IPS-11a (cell line): ENCODE data around the gene CCL4L2.
"Not testable (repeated sequence)": the region's sequence is repeated elsewhere in the genome, so short reads cannot be mapped to it uniquely, and the experiment has no call there.

Experiments
- H3K4me3 ChIP-seq: one replicate; pipeline ENCODE4 v1.5.1; 2013; ENCODE audit warnings: low read depth, low read length, control low read depth

CCL4L2 gene

GRCh38 chr17:36195434-36196130 is 15.3 kb upstream of the CCL4L2 start:
- H3K4me3 ChIP-seq: no peak overlapping the region

GRCh38 chr17:36196131-36196486 is 14.8 kb upstream of the CCL4L2 start:
- no peak overlapping the region for H3K4me3 ChIP-seq

DNA sequence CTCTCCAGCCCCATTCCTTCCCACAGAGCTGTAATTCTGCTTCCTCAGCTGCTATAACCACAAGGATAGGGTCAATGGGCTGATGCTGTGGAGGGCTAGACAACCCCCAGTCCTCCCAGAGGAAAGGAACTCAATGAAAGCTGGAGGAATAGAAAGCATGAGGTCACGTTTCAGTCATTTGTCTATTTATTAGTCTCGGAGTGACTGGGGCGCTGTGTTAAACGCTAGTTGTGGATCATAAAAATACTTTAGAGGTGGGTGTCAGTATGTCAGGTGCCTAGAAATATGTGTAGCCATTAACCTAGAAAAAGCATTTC is 13.5 kb upstream of the CCL4L2 start:
- H3K4me3 ChIP-seq: no peak overlapping the region

DNA sequence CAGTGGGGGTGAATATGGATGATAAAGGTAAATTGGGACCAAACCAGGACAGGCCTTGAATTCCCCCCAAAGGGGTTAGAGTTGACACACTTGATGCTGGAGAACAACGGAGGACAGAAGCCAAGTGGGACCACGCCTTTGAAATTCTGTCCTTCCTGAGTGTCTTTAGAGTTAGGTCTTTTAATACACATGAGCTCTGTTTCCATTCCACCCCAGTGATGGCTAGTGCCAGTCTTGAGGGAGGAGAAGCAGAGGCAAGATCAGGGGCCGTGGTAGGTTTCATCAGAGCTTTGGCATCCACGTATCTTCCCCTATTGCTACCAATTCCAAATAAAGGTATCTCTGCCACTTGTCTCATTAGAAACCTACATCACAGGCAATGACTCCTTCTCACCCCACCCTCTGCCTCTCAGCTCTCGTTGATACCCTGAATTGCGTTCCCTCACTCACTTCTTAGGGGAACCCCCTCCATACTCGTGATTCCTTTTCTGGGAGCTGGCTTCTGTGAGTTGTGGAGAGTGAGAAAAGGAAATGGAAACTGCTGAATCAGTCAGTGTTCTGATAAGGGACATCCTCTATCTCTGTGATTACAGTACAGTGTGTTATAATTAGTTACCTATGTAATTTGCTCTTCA is 11.9 kb upstream of the CCL4L2 start:
- no peak overlapping the region for H3K4me3 ChIP-seq

GRCh38 chr17:36201102-36201501 is 9.8 kb upstream of the CCL4L2 start:
- not testable (repeated sequence) for H3K4me3 ChIP-seq

DNA sequence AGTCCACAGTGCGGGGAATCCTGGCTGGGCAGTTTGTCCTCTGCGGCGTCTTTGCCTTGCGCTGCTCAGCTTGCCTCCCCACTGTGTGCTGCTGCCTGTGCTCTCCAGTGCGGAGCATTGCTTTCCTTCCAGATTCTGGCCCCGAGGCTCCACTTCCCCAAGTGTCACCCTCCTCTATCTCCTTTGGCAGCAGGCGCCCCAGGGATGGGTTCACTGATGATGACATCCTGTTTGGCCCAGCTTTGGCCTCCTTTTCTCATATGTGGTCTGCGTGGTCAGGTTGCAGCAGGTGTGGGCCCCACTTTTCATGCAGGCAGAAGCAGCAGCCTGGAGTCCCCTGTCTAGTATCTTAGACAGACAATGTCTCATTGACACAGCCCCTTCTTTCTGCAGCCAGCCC is 9.4 kb upstream of the CCL4L2 start:
- not testable (repeated sequence) for H3K4me3 ChIP-seq

DNA sequence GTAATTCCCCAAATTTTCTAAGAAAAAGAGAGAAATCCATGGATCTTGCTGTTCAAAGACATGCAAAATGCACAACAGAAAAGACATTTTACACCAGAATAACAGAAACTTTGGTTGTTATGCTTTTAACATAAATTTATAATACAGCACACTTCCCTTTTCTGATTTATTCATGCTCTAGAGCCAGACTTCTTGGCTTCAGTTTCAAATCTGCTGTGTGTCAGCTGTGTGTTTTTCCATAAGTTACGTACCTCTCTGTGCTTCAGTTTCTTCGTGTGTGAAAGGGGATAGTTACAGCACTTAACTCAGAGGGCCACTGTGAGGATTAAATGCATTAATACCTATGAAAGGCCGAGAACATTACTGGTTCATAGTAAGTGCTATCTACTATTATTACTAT is 7.5 kb upstream of the CCL4L2 start:
- H3K4me3 ChIP-seq: no peak overlapping the region

GRCh38 chr17:36204724-36205500 is 6.0 kb upstream of the CCL4L2 start:
- no peak overlapping the region for H3K4me3 ChIP-seq

DNA sequence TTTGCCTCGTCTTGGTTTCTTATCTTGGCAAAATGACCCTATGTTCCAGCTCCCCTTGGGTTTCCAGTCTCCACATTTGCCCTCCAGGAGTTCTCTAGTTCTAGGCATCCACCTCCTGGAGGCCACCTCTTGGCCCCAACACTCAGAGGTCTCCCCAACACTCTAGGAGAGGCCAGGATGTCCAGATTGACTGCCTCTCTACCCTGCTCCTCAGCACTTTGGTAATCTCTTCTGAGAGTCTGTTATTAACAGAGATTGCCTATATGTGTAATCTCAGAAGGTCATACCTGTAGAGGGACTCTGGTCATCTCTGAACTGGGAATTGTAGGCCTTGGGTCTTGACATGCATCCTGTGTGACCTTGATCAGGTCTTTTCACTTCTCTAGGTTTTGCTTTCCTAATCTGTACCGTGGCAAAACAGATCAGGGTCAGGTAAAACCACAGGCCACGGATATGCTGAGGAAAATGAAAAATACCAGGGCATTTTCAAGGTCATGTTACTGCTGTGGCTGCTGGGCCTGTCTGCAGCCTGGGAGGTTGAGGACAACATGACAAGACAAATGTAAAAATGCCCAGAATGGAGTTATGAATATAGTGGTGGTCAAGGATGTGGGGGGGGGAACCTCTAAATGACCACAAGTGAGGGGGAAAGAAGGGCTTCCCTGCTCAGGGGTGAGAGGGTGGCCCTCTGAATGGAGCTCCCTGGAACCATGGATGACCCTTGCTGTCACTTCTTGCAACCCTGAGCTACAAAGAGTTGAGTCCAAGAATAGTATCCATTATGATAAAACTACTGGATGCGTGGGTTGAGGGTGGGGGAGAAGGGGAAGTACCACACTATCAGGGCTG is 5.0 kb upstream of the CCL4L2 start:
- H3K4me3 ChIP-seq: no peak overlapping the region

DNA sequence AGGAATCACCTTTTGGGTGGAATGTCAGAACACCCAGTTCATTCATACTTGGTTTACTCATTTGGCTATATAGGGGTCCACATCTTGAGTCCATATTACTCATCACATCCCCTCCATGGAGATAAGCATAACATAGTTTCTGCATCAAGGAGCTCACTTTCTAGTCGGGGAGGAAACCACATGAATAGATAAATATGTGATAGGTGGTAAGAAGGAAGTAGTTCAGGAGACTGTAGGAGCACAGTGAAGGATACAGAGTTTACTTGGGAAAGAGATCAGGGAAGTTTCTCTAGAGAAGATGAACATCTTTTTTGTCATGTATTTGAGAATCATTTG is 4.4 kb upstream of the CCL4L2 start:
- not testable (repeated sequence) for H3K4me3 ChIP-seq

- not testable (repeated sequence) for H3K4me3 ChIP-seq
These were observed 3.5 kb upstream of the CCL4L2 start for GRCh38 chr17:36207383-36207782.

GRCh38 chr17:36209575-36209974 is 1.3 kb upstream of the CCL4L2 start:
- no peak overlapping the region for H3K4me3 ChIP-seq

- not testable (repeated sequence) for H3K4me3 ChIP-seq
These were observed 815 bp downstream of the CCL4L2 start for GRCh38 chr17:36211484-36212271.

DNA sequence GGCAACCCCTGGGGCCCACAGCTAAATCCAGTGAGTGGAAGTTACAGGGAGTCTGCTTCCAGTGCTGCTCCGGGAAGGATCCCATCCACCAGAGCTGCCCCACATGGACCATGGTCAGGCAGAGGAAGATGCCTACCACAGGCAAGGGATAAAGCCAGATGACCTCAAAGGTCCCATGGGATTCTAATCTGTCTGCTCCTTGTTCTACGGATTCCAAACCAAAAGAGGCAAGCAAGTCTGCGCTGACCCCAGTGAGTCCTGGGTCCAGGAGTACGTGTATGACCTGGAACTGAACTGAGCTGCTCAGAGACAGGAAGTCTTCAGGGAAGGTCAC is 1.4 kb downstream of the CCL4L2 start:
- no peak overlapping the region for H3K4me3 ChIP-seq

DNA sequence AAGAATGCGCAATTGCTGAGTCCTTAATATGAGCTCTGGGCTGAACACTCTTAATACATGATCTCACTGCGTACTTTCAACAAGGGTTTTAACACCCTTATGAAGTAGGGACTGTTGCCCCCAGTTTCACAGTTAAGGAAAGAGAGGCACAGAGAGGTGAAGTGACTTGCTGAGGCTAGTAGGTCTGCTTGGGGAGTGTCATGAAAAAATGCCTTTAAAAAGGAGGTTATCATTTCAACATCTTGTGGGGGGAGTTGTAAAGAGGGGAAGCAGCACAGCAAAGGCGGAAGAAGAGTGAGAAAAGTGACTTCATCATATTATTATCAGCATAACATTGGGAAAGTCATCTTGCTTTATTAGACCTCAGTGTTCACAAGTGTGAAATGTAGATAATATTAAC is 2.1 kb downstream of the CCL4L2 start:
- H3K4me3 ChIP-seq: no peak overlapping the region

GRCh38 chr17:36213695-36214094 is 2.8 kb downstream of the CCL4L2 start:
- H3K4me3 ChIP-seq: no peak overlapping the region

GRCh38 chr17:36214918-36215317 is 4.1 kb downstream of the CCL4L2 start:
- H3K4me3 ChIP-seq: no peak overlapping the region

DNA sequence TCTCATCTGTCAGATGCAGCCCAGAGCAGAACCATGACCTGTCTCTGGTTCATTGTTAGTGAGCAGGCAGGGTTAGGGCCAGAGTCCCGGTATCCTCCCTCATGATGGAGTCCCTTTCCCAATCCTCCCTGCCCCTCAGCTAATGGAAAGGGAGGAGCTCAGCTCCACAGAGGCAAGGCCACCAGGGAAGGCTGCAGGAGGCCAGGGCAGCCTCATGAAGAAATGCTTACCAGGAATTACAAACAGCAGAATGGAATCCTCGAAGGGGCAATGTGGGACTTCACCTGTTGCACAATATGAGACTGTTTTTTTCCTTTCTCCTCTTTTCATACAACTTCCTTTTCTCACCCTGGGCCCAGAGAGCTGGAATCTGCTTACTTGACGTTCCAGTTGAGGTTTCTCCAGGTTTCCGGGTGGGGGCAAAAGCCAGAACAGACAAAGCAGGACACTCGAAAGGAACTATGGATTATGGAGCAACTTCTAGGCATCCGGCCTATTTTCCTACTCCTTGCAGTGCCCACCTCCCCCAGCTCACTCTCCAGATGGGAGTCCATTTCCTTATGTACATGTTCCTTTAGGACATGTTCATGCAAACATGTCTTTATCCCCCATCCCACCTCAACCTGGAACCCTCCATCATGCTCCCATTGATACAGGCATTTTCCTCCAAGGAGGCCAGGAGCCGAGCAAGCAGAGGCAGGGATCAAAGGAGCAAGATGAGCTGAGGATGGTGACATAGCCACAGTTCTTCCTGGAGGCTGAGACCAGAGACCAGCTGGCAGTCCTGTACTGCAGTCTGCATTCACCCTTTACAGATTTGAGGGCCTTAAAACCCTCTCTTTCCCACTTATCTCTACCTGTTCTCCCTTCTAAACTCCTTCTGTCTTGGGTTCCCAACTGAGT is 4.8 kb downstream of the CCL4L2 start:
- not testable (repeated sequence) for H3K4me3 ChIP-seq

GRCh38 chr17:36219556-36219955 is 8.7 kb downstream of the CCL4L2 start:
- H3K4me3 ChIP-seq: not testable (repeated sequence)
